H1 (cell line): Measurements from ENCODE around the gene CRK. TPM values are rescaled to one million over a fixed set of nuclear protein-coding genes. Genes with fewer than 3 reads are reported as not detected.

ENCODE experiments used
- CTCF ChIA-PET: fragments of 300-600 bp; sonication (Branson Sonifier 250); formaldehyde crosslinking; loops from one replicate; lab custom pipeline; 2021; ENCODE audit not compliant: partially characterized antibody; lab: Charles Lee
- POLR2A ChIA-PET: fragments of 300-600 bp; sonication (Branson Sonifier 250); formaldehyde crosslinking; loops from one replicate; lab custom pipeline; 2021; ENCODE audit warnings: inconsistent platforms; ENCODE audit not compliant: partially characterized antibody; lab: Charles Lee
- DNase-seq, 2 experiments: peaks; one replicate each; pipeline versions ENCODE4 v3.0.0 to v3.0.0-alpha.2; 2010 to 2022; ENCODE audit warnings: low spot score in 2 of 2, low read depth in 1 of 2, mixed read lengths in 1 of 2
- FAIRE-seq: peaks from 2 replicates; lab custom pipeline; 2011; peaks lifted over from hg19 to GRCh38; lab: Jason Lieb, UNC
- H2AFZ ChIP-seq: 2 replicates; pipeline ENCODE4 v1.8.1; 2012; ENCODE audit warnings: low read length, inconsistent platforms
- H2AK5ac ChIP-seq: 2 replicates; pipeline ENCODE4 v1.6.1; 2013; ENCODE audit warnings: low read depth, low read length
- H2BK120ac ChIP-seq: replicated peaks from 2 replicates; pipeline ENCODE3; 2013; ENCODE audit warnings: low read depth, low read length, inconsistent platforms
- H2BK12ac ChIP-seq: 2 replicates; pipeline ENCODE4 v1.6.1; 2013; ENCODE audit warnings: low read depth, low read length
- H2BK15ac ChIP-seq: 2 replicates; pipeline ENCODE4 v1.6.1; 2013; ENCODE audit warnings: low read length
- H2BK20ac ChIP-seq: 2 replicates; pipeline ENCODE4 v1.6.1; 2013; ENCODE audit warnings: low read length
- H2BK5ac ChIP-seq: 2 replicates; pipeline ENCODE4 v1.6.1; 2013; ENCODE audit warnings: low read depth, low read length
- H3K14ac ChIP-seq: 2 replicates; pipeline ENCODE4 v1.6.1; 2013; ENCODE audit warnings: inconsistent platforms; ENCODE audit not compliant: insufficient read length
- H3K18ac ChIP-seq: 2 replicates; pipeline ENCODE4 v1.6.1; 2013; ENCODE audit warnings: low read length; ENCODE audit errors: extremely low read depth
- H3K23ac ChIP-seq: 2 replicates; pipeline ENCODE4 v1.6.1; 2013; ENCODE audit warnings: inconsistent platforms; ENCODE audit not compliant: insufficient read length
- H3K23me2 ChIP-seq: 2 replicates; pipeline ENCODE4 v1.6.1; 2013; ENCODE audit warnings: low read depth, low read length
- H3K27ac ChIP-seq: 2 replicates; pipeline ENCODE4 v1.6.1; 2011; ENCODE audit warnings: low read depth, low read length, inconsistent platforms
- H3K27me3 ChIP-seq, 4 experiments: replicated peaks in 1 of 4; 1 replicate in 1 of 4; 2 replicates in 3 of 4; pipeline versions ENCODE4 v1.6.1 to v1.8.1; 2011 to 2013; ENCODE audit warnings: low read length in 3 of 4, mild to moderate bottlenecking in 3 of 4, inconsistent platforms in 2 of 4, mixed read lengths in 2 of 4, moderate library complexity in 1 of 4; ENCODE audit not compliant: control insufficient read depth in 3 of 4, insufficient read depth in 3 of 4; ENCODE audit errors: extremely low read depth in 1 of 4
- H3K36me3 ChIP-seq, 4 experiments: 2 replicates each; pipeline versions ENCODE4 v1.6.1 to v1.8.1; 2011 to 2013; ENCODE audit warnings: mild to moderate bottlenecking in 4 of 4, low read length in 3 of 4, moderate library complexity in 2 of 4, control low read depth in 1 of 4, inconsistent platforms in 1 of 4; ENCODE audit not compliant: insufficient read depth in 4 of 4, control insufficient read depth in 2 of 4
- H3K4ac ChIP-seq: replicated peaks from 2 replicates; pipeline ENCODE3; 2013; ENCODE audit warnings: low read length, low read depth, mixed read lengths, inconsistent platforms; ENCODE audit not compliant: insufficient read length
- H3K4me1 ChIP-seq, 4 experiments: replicated peaks in 1 of 4; 1 replicate in 1 of 4; 2 replicates in 3 of 4; pipeline versions ENCODE4 v1.6.1 to v1.8.1; 2011 to 2013; ENCODE audit warnings: low read length in 3 of 4, inconsistent platforms in 2 of 4, mixed read lengths in 1 of 4; ENCODE audit not compliant: insufficient read depth in 4 of 4, control insufficient read depth in 3 of 4
- H3K4me2 ChIP-seq, 2 experiments: 2 replicates each; pipeline versions ENCODE4 v1.6.1 to v1.8.1; 2011 to 2013; ENCODE audit warnings: low read depth in 2 of 2, low read length in 2 of 2, control low read depth in 1 of 2, inconsistent platforms in 1 of 2, mild to moderate bottlenecking in 1 of 2; ENCODE audit not compliant: insufficient read depth in 1 of 2
- H3K4me3 ChIP-seq, 4 experiments: fragments of 200-600, 300-600 bp in 1 of 4; sonication (generic), shearing (Covaris generic), sonication (Bioruptor Twin) in 1 of 4; 2 replicates each; pipeline versions ENCODE4 v1.5.1 to v1.8.1; 2011 to 2016; ENCODE audit warnings: low read length in 4 of 4, low read depth in 3 of 4, control low read depth in 2 of 4, inconsistent platforms in 2 of 4, mild to moderate bottlenecking in 2 of 4, mixed read lengths in 1 of 4, moderate library complexity in 1 of 4; ENCODE audit not compliant: insufficient read depth in 2 of 4; ENCODE audit errors: extremely low read depth in 1 of 4
- H3K56ac ChIP-seq: replicated peaks from 2 replicates; pipeline ENCODE3; 2013; ENCODE audit warnings: low read depth, mild to moderate bottlenecking, mixed read lengths, low read length, inconsistent platforms; ENCODE audit not compliant: insufficient read length
- H3K79me1 ChIP-seq: 2 replicates; pipeline ENCODE4 v1.6.1; 2013; ENCODE audit warnings: low read depth, low read length, control low read depth
- H3K79me2 ChIP-seq, 2 experiments: 2 replicates each; pipeline versions ENCODE4 v1.6.1 to v1.8.1; 2012 to 2013; ENCODE audit warnings: low read length in 2 of 2, mild to moderate bottlenecking in 2 of 2, inconsistent platforms in 1 of 2; ENCODE audit not compliant: insufficient read depth in 2 of 2, control insufficient read depth in 1 of 2
- H3K9ac ChIP-seq, 4 experiments: replicated peaks in 1 of 4; 1 replicate in 1 of 4; 2 replicates in 3 of 4; pipeline versions ENCODE4 v1.6.1 to v1.8.1; 2011 to 2013; ENCODE audit warnings: low read depth in 3 of 4, low read length in 3 of 4, control low read depth in 2 of 4, mild to moderate bottlenecking in 2 of 4, moderate library complexity in 2 of 4, inconsistent platforms in 1 of 4; ENCODE audit errors: extremely low read depth in 1 of 4
- H3K9me3 ChIP-seq, 2 experiments: 2 replicates each; pipeline versions ENCODE4 v1.6.1 to v1.8.1; 2012 to 2013; ENCODE audit warnings: mild to moderate bottlenecking in 2 of 2, moderate library complexity in 2 of 2, control low read depth in 1 of 2, inconsistent platforms in 1 of 2, low read depth in 1 of 2, low read length in 1 of 2, mixed read lengths in 1 of 2; ENCODE audit not compliant: insufficient read depth in 2 of 2
- H4K20me1 ChIP-seq, 2 experiments: replicated peaks in 1 of 2; 2 replicates each; pipeline versions ENCODE3 to v1.8.1; 2011 to 2013; ENCODE audit warnings: inconsistent platforms in 2 of 2, low read length in 2 of 2, mild to moderate bottlenecking in 1 of 2; ENCODE audit not compliant: insufficient read depth in 2 of 2, control insufficient read depth in 1 of 2
- H4K5ac ChIP-seq: 2 replicates; pipeline ENCODE4 v1.6.1; 2013; ENCODE audit warnings: low read length, low read depth, mixed read lengths, inconsistent platforms; ENCODE audit not compliant: insufficient read length
- H4K8ac ChIP-seq: 2 replicates; pipeline ENCODE4 v1.8.0; 2013; ENCODE audit warnings: mild to moderate bottlenecking, moderate library complexity, low read length, inconsistent platforms; ENCODE audit not compliant: insufficient read depth; ENCODE audit errors: extremely low read depth
- H4K91ac ChIP-seq: replicated peaks from 2 replicates; pipeline ENCODE3; 2013; ENCODE audit warnings: low read length, mixed read lengths, inconsistent platforms; ENCODE audit not compliant: insufficient read length
- ATF3 ChIP-seq: IDR thresholded peaks from 2 replicates; pipeline ENCODE4 v1.6.1; 2011; ENCODE audit warnings: low read depth, mild to moderate bottlenecking, low read length; ENCODE audit not compliant: insufficient read depth
- BACH1 ChIP-seq: IDR thresholded peaks from 2 replicates; pipeline ENCODE4 v1.6.1; 2012; ENCODE audit warnings: low read length, improper control_type of control experiment
- BCL11A ChIP-seq, 2 experiments: IDR thresholded peaks; one replicate each; pipeline ENCODE4 v1.6.1; 2011; ENCODE audit warnings: low read depth in 2 of 2, low read length in 2 of 2, mild to moderate bottlenecking in 2 of 2
- CEBPB ChIP-seq: IDR thresholded peaks from 2 replicates; pipeline ENCODE4 v1.6.1; 2012; ENCODE audit warnings: low read depth, low read length
- CHD1 ChIP-seq: IDR thresholded peaks from 2 replicates; pipeline ENCODE4 v1.6.1; 2012; ENCODE audit warnings: low read depth, low read length, improper control_type of control experiment
- CTBP2 ChIP-seq: IDR thresholded peaks from 2 replicates; pipeline ENCODE4 v1.7.0; 2011; ENCODE audit warnings: borderline replicate concordance, mild to moderate bottlenecking, moderate library complexity, mixed read lengths, low read length; ENCODE audit not compliant: insufficient read depth, insufficient read length
- EP300 ChIP-seq, 2 experiments: IDR thresholded peaks; 1 replicate in 1 of 2; 2 replicates in 1 of 2; pipeline ENCODE4 v1.6.1; 2011 to 2012; ENCODE audit warnings: low read depth in 2 of 2, low read length in 2 of 2, mild to moderate bottlenecking in 2 of 2, borderline replicate concordance in 1 of 2, inconsistent platforms in 1 of 2, moderate library complexity in 1 of 2
- EZH2 ChIP-seq: fragments of 200-600 bp; sonication (generic); IDR thresholded peaks from 2 replicates; pipeline ENCODE4 v1.7.1; 2012; ENCODE audit warnings: low read depth, mild to moderate bottlenecking, moderate library complexity, low read length, inconsistent platforms; ENCODE audit not compliant: severe bottlenecking
- NANOG ChIP-seq: IDR thresholded peaks from 2 replicates; pipeline ENCODE4 v1.6.1; 2011; ENCODE audit warnings: low read length, low read depth, mild to moderate bottlenecking, inconsistent platforms; ENCODE audit not compliant: insufficient read depth, poor library complexity, severe bottlenecking
- RFX5 ChIP-seq: IDR thresholded peaks from 2 replicates; pipeline ENCODE4 v1.6.1; 2011; ENCODE audit warnings: low read depth, low read length, improper control_type of control experiment, borderline replicate concordance
- SIRT6 ChIP-seq: IDR thresholded peaks from one replicate; pipeline ENCODE4 v1.7.1; 2012; ENCODE audit warnings: low read length, inconsistent platforms
- SUZ12 ChIP-seq: fragments of 200-600 bp; sonication (generic); IDR thresholded peaks from 2 replicates; pipeline ENCODE4 v1.6.1; 2012; ENCODE audit warnings: mild to moderate bottlenecking, inconsistent platforms, low read length, moderate library complexity, mixed read lengths
- WGBS, 2 experiments: shearing (Covaris generic) in 1 of 2; methylation state at CpG; one replicate each; pipeline versions ENCODE4 v1.1.6 to v1.1.7; 2013 to 2015; ENCODE audit warnings: low lambda C conversion rate in 2 of 2, mixed read lengths in 2 of 2, inconsistent platforms in 1 of 2, low coverage in 1 of 2, missing lambda C conversion rate in 1 of 2; ENCODE audit not compliant: insufficient replicate concordance in 2 of 2, insufficient coverage in 1 of 2, insufficient read length in 1 of 2; ENCODE audit errors: extremely low coverage in 1 of 2, missing lambda C conversion rate in 1 of 2; 5-methylcytosine and 5-hydroxymethylcytosine counted together
- polyA plus RNA-seq, 7 experiments: library from polyadenylated mRNA; depleted of rRNA in 3 of 7; stranded (reverse) in 5 of 7; unstranded in 2 of 7; fragments of >200 nt in 5 of 7; fragments of 200-250 nt in 2 of 7; gene quantifications; 1 replicate in 5 of 7; 2 replicates in 1 of 7; 4 replicates in 1 of 7; pipeline versions ENCODE4 v1.2.1 to v1.2.3, GENCODE V29; 2011 to 2013; ENCODE audit warnings: missing spikeins in 2 of 7, mixed read lengths in 2 of 7
- total RNA-seq: library from RNA; stranded (reverse); fragmentation: NEBNext Ultra II Directional; extraction: Animal tissue kit (Norgen Biotek cat#: 25700); gene quantifications from 2 replicates; pipeline ENCODE4 v1.2.1, GENCODE V29; 2021

Gene CRK
- total and polyA plus RNA-seq, 2 of the 8 experiments (the other 6 are each of a cell fraction or from before 2014, with no cell fraction given), result 32.8 to 57.1 TPM

GRCh38 chr17:1484060-1484535 is 28.1 kb upstream of the CRK start:
- Histone ChIP-seq H3K4me1 (peaks cover 0 to 24% (median 13%) of the 10 kb centered on the region in 4 experiments; a peak in 6 of 7 replicates), H3K27ac (no peak overlapping the region), H3K79me2 (no peaks in the 10 kb centered on the region), H3K23me2 (peaks cover 11% of the 10 kb centered on the region; the same call in 1 of the 2 replicates), H3K4ac (no peak overlapping the region), H2BK120ac (no peak overlapping the region), H3K4me3 (no peak overlapping the region), H3K9me3 (no peaks in the 10 kb centered on the region), H2BK15ac (no peak overlapping the region), H3K23ac (no peak overlapping the region), H2AFZ (no peak overlapping the region), H3K9ac (no peak overlapping the region), H4K91ac (no peak overlapping the region), H2AK5ac (no peak overlapping the region), H3K27me3 (peaks cover 0 to 6% (median 0%) of the 10 kb centered on the region in 4 experiments; a peak in 2 of 7 replicates), H2BK12ac (no peak overlapping the region; the same call in 1 of the 2 replicates), H2BK5ac (no peak overlapping the region; the same call in 1 of the 2 replicates), H3K4me2 (peak overlapping the region; percentile 11 to 74; a peak in 2 of 4 replicates), H4K5ac (no peak overlapping the region), H3K14ac (no peak overlapping the region), H3K36me3 (peaks cover 3 to 24% (median 18%) of the 10 kb centered on the region in 4 experiments; a peak in 6 of 8 replicates), H3K79me1 (no peaks in the 10 kb centered on the region), H4K8ac (no peak overlapping the region), H3K56ac (no peak overlapping the region), H2BK20ac (no peak overlapping the region), H4K20me1 (peaks cover 0 to 8% of the 10 kb centered on the region in 2 experiments), H3K18ac (0 out of 2 replicates have a peak overlapping the region, but pooled peaks have one; percentile 4)
- FAIRE-seq, result no peak
- CTCF ChIA-PET, result interaction anchor here (1.2 to 1.4 kb wide), 3 partner anchors 12 to 119 kb away, joined by 3 to 6 read pairs (median 4); partner anchors contain the start of gene INPP5K
- 92% methylated on average over 20 of the region's 29 CpGs; no CpG with 5 or more reads in 1 of the 2 experiments for WGBS, 2 experiments
- POLR2A ChIA-PET, result interaction anchor here (0.6 to 1.3 kb wide), 8 partner anchors 8 to 166 kb away, joined by 3 to 6 read pairs (median 4); partner anchors contain the start of gene YWHAE
- DNase-seq, result no peak
- TF ChIP-seq BACH1, result no peak
- no peak for TF ChIP-seq SUZ12
- no peak for TF ChIP-seq NANOG
- TF ChIP-seq RFX5, result no peak
- no peak for TF ChIP-seq CEBPB
- no peak for TF ChIP-seq CTBP2
- TF ChIP-seq EP300 (IDR thresholded peaks at IDR 0.05; ENCODE audit: borderline replicate concordance in 1 of 2, low read depth in 2 of 2, low read length in 2 of 2), result no peak
- no peak for TF ChIP-seq BCL11A (IDR thresholded peaks at IDR 0.05; ENCODE audit: low read depth in 2 of 2, low read length in 2 of 2)
- no peak for TF ChIP-seq SIRT6
- TF ChIP-seq ATF3, result no peak
- TF ChIP-seq CHD1, result no peak
- TF ChIP-seq EZH2, result no peak
